HG03460 (cell line): ENCODE results near the gene CXorf65.

Experiments used
- ATAC-seq: cut with Tn5 transposase; IDR thresholded peaks from one replicate; pipeline ENCODE4 v1.9.1; 2021; ENCODE audit not compliant: unreplicated experiment

Gene CXorf65

DNA sequence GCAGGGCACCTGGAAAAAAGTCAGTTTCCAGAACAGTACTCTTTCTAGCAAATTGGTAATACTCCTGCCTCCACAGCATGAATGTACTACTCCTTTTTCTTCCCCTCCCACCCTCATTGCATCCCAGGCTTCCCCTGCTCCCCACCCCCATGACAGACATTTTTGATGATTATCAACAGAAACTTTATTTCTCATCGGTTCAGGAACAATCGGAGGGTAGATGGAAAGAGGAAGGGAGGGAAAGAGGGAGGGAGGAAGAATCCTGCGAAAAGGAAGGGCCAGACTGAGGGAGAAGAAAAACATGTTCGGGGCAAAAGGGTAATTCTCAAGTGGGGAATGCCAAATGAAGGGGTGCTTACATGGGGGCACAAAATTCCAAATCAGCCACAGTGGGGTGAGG, 705 bp upstream of the CXorf65 start:
- ATAC-seq = no peak

GRCh38 chrX:71105628-71106027, 912 bp downstream of the CXorf65 start:
- no peak for ATAC-seq

GRCh38 chrX:71103110-71103983, 3.2 kb downstream of the CXorf65 start:
- peak; percentile 42 for ATAC-seq

DNA sequence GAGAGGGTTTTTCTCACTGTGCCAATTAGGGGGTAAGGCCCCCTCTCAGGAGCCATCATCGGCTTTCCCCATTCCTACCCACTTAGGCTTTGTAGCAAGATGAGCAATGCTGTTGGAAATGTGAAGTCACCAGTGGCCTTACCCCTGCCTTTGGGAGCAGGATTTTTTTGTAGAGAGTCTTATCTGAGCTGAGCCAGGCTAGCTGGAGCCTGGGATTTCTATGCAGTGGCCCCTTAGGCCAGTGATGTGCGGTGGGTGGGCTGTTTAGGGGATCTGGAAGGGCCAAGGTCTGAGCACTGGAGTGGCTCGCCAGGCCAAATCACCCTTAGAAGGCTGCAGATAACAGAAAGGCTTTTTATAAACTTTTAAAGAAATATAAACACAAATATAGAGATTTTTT, 4.2 kb downstream of the CXorf65 start:
- no peak for ATAC-seq

DNA sequence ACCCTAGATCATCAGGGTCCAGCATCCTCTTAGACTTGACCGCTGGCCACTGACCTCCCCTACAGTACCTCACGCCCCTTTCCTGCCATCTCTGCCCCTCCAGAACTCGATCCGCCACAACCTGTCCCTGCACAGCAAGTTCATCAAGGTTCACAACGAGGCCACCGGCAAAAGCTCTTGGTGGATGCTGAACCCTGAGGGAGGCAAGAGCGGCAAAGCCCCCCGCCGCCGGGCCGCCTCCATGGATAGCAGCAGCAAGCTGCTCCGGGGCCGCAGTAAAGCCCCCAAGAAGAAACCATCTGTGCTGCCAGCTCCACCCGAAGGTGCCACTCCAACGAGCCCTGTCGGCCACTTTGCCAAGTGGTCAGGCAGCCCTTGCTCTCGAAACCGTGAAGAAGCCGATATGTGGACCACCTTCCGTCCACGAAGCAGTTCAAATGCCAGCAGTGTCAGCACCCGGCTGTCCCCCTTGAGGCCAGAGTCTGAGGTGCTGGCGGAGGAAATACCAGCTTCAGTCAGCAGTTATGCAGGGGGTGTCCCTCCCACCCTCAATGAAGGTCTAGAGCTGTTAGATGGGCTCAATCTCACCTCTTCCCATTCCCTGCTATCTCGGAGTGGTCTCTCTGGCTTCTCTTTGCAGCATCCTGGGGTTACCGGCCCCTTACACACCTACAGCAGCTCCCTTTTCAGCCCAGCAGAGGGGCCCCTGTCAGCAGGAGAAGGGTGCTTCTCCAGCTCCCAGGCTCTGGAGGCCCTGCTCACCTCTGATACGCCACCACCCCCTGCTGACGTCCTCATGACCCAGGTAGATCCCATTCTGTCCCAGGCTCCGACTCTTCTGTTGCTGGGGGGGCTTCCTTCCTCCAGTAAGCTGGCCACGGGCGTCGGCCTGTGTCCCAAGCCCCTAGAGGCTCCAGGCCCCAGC, 5.7 kb downstream of the CXorf65 start:
- no peak for ATAC-seq

- no peak for ATAC-seq
These were observed 6.8 kb downstream of the CXorf65 start for GRCh38 chrX:71099736-71100135.

DNA sequence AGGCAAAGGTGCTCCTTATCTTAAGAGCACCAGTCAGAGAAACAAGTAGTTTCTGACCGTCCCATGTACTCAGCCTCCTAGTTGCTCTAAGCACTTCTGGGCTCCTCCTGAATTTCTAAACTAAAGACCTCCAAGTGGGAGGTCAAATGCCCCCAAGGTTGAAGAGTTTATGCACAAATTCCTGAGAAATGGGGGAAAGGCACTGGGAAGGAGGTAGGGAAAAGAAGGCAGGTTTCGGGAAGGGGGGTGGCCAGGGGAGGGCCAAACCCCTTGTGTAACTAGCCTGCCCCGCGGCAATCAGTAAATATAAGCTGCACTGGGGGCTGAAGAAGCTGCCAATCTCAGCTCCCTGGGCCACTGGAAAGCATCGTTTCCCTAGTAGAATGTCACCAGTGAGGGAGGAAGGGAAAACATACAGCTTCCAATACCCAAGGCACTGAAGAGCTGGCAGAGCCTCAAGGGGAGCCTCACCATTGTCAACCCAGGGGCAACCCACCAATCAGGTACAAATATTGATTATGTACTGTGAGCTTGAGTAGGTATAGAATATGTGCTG, 7.5 kb downstream of the CXorf65 start:
- no peak for ATAC-seq

- no peak for ATAC-seq
These were observed 8.2 kb downstream of the CXorf65 start for GRCh38 chrX:71098302-71098701.

GRCh38 chrX:71096760-71097032, 9.8 kb downstream of the CXorf65 start:
- ATAC-seq = no peak

DNA sequence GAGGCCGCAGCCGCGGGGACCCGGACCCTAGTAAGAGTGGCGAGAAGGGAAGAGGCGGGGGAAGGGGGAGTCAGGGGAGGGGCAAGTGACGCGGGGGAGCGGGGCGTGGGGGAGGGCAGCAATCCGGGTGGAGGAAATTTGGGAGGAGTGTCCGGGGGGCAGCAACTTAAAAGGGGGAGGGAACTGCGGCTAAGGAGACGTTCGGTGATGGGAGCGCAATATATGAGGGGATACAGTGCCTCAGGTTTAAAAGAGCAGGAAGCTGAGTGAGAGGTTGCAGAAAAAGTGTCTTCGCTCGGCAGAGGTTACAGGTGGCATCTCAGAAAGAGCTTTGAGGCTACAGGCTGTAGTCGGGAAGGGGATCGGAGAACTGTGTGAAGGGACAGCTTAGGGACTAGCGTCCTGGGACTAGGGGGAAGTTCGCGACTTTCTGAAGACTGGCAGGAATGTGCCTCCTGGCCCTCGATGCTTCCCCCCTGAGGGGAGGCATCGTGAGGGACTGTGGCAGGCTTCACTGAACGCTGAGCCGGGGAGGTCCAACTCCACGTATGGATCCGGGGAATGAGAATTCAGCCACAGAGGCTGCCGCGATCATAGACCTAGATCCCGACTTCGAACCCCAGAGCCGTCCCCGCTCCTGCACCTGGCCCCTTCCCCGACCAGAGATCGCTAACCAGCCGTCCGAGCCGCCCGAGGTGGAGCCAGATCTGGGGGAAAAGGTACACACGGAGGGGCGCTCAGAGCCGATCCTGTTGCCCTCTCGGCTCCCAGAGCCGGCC, 10.4 kb downstream of the CXorf65 start:
- no peak for ATAC-seq

GRCh38 chrX:71095555-71095980, 11.0 kb downstream of the CXorf65 start, which contains the start of gene FOXO4:
Gene FOXO4, plus strand, starts transcription at chrX:71095851. Its CDS starts 678 bp downstream, at chrX:71096529.
- ATAC-seq = peak; percentile 91

DNA sequence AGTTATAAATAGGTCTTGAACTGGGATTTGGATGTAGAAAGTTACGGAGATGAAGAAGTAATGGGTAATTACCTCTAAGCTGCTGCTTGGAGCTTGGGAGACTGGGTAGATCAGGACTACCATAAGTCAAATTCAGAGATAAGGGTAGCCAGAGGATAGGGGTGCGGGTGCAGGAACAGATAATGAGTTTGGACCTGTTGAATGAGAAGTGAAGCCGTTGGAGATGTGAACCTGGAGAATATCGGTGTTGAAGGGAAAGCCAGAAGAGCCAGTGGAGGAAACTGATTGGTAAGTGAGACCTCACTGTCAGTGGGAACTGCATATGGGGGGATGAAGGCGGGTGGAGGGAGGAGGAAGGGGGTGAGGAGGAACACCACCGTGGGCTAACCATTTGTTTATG, 11.5 kb downstream of the CXorf65 start:
- ATAC-seq = no peak

DNA sequence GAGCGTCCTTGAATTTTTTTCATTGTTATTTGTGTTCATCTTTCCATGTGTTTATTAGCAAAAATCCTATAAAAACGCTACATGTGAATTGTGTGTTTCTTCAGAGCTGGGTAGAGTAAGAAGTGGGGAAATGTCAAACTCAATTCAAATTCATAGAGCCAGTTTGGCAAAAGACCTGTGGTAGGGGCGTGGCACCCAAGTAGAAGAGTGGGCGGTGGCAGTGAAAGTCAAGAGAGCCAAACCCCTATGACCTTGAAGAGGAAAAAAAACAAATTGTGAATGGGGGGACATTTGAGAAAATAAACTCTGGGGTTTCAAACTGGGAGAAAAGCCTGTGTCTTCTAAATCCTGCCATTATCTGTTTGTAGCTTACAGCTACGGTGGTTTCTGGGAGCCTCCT, 15.3 kb downstream of the CXorf65 start:
- no peak for ATAC-seq

GRCh38 chrX:71085900-71086299, 20.6 kb downstream of the CXorf65 start:
- ATAC-seq = no peak

GRCh38 chrX:71082822-71083221, 23.7 kb downstream of the CXorf65 start:
- ATAC-seq = no peak

DNA sequence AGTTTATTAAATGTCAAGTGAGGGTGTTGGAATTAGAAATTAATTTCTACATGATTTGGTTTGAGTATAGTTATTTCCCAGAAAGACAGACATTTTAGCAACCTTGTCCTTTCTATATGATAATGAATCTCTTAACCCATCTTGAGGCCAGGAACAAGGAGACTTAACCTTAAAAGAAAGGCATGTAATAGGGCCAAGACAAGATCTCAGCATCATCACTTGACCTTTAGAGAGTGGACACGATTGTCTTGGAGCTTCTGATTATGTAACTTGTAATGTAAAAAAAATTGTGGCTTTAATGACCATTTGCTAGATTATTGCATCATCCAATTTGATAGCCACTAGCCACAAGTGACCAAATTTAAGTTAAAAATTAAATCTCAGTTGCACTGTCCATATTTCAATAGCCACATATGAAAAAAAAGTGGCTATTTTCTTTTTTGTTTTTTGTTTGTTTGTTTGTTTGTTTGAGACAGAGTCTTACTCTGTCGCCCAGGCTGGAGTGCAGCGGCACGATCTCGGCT, 24.4 kb downstream of the CXorf65 start:
- no peak for ATAC-seq

DNA sequence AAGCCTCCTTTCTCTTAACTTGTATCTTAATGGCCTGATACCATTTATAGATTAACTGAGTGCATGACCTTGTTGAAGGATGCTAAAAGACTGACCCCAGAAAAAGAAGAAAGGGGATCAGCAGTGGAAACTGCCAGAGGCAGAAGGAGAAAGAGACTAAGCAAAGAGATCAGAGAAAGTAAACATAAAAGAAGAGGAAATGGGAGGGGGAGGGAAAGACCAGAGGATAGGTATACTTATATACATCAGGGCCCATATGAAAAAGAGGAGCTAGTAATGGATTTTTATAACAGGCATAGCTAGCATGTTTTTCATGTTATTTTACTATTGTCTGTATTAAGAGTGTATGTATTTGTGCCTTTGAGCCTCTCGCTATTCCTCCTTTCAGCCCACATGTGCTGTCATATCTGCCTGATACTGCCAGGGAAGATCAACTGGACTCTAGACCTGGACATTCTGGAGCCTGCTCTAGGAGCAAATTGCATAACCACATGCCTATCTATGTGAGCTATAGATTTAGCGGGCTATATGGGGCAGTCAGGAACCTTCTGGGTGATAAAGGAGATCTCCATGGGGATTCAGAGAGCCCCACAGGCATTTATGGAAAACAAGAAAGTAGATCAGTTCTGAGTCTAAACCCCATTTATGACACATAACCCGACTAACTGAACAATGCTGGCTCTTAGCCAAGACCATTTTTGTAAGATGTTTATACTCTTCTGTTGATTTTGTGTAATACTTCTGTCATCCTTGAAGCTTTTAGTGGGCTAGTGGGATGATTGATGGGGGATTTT, 25.0 kb downstream of the CXorf65 start:
- no peak for ATAC-seq

DNA sequence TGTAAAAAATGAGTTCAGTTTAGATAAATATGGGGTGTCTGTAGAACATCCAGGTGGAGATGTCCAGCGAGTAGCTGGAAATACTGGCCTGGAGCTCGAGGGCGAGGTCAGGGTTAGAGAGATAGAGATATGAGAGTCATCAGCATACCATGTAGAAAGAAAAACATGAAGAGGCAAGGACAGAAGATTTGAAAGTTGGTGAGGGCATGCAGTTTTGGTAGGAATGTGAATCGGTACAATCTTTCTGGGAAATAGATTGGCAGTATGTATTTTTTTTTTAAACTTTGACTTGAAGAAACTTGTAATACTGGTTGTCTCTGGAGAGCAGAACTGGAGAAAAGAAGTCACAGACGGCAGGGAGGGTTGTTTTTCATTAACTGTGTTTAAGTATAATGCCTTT, 36.0 kb downstream of the CXorf65 start:
- no peak for ATAC-seq

DNA sequence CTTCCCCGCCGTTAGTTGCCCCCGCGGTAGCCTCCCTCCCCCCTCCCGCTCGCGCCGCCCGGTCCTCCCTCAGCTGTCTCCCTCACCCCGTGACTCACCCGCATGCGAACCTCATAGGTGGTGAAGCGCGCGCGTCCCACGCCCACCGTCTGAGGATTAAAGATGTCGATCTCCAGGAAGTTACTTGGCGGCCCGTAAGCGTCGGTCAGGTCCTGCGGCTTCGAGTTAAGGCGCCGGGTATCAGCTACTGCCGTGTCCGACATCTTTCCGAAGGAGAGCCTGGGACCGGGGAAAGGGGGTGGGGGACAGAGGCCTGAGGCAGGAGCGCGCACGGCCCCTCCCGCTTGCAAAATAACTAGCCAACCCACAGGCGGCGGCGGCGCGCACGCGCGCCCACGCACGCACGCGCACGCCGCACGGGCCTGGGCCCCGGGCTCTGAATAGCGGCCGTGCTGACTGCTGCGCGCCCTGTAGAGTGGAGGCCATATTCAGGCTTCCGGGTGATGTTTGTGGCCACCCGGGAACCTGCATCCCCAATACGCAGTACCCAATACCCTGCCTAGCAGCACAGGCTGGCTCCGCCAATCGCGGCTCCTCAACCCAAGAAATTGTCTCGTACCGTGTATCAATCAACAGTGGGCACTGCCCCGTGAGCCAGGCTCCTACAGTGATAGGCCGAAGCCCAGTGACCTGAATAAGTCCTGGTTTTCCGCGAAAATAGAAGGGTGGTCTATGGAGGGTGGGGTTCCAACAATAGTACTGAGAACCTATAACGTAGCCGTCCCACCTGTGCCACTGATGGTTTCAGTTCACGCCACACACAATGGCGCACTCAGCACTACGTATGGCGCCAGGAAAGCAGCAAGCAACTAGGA, 38.3 kb downstream of the CXorf65 start, which contains the start of gene SNX12:
SNX12 (minus strand) TSS at position 291 of the 875 bp plus-strand sequence; CDS start at position 263, 28 bp downstream.
- ATAC-seq = peak; percentile 96
